ENCODE measurements around the gene PPA1.
"Not testable (repeated sequence)": the region's sequence is repeated elsewhere in the genome, so short reads cannot be mapped to it uniquely, and the experiment has no call there.

PPA1 gene

GRCh38 chr10:70222340-70222794 lies 10.9 kb downstream of the PPA1 start:
- no peak for DNase-seq (ENCODE audit: low read depth in 2 of 2, low spot score in 1 of 2)

GRCh38 chr10:70221030-70221429 lies 12.2 kb downstream of the PPA1 start:
- DNase-seq (ENCODE audit: low read depth in 2 of 2, low spot score in 1 of 2), result no peak

- no peak for DNase-seq (ENCODE audit: low read depth in 2 of 2, low spot score in 1 of 2)
These were observed 20.4 kb downstream of the PPA1 start for GRCh38 chr10:70212879-70213278.

GRCh38 chr10:70212277-70212676 lies 21.0 kb downstream of the PPA1 start:
- no peak for DNase-seq (ENCODE audit: low read depth in 2 of 2, low spot score in 1 of 2)

GRCh38 chr10:70206762-70207161 lies 26.5 kb downstream of the PPA1 start:
- no peak for DNase-seq (ENCODE audit: low read depth in 2 of 2, low spot score in 1 of 2)

- no peak for DNase-seq (ENCODE audit: low read depth in 2 of 2, low spot score in 1 of 2)
These were observed 32.1 kb downstream of the PPA1 start for GRCh38 chr10:70201105-70201504.

GRCh38 chr10:70198696-70199466 lies 34.3 kb downstream of the PPA1 start:
- no peak for DNase-seq (ENCODE audit: low read depth in 2 of 2, low spot score in 1 of 2)

GRCh38 chr10:70197235-70197945 lies 35.8 kb downstream of the PPA1 start:
- no peak for DNase-seq (ENCODE audit: low read depth in 2 of 2, low spot score in 1 of 2)

GRCh38 chr10:70193391-70193844 lies 39.8 kb downstream of the PPA1 start:
- DNase-seq (ENCODE audit: low read depth in 2 of 2, low spot score in 1 of 2), result no peak

- no peak for DNase-seq (ENCODE audit: low read depth in 2 of 2, low spot score in 1 of 2)
These were observed 40.8 kb downstream of the PPA1 start for GRCh38 chr10:70192326-70192968.

GRCh38 chr10:70191972-70192305 lies 41.3 kb downstream of the PPA1 start:
- no peak for DNase-seq (ENCODE audit: low read depth in 2 of 2, low spot score in 1 of 2)

GRCh38 chr10:70191161-70191971 lies 41.9 kb downstream of the PPA1 start:
- DNase-seq (ENCODE audit: low read depth in 2 of 2, low spot score in 1 of 2), result no peak

GRCh38 chr10:70190581-70190980 lies 42.6 kb downstream of the PPA1 start:
- DNase-seq (ENCODE audit: low read depth in 2 of 2, low spot score in 1 of 2), result no peak

GRCh38 chr10:70190102-70190501 lies 43.1 kb downstream of the PPA1 start:
- DNase-seq (ENCODE audit: low read depth in 2 of 2, low spot score in 1 of 2), result no peak

GRCh38 chr10:70188768-70189167 lies 44.5 kb downstream of the PPA1 start:
- DNase-seq (ENCODE audit: low read depth in 2 of 2, low spot score in 1 of 2), result no peak

GRCh38 chr10:70186571-70186970 lies 46.7 kb downstream of the PPA1 start:
- no peak for DNase-seq (ENCODE audit: low read depth in 2 of 2, low spot score in 1 of 2)

GRCh38 chr10:70186090-70186489 lies 47.1 kb downstream of the PPA1 start:
- no peak for DNase-seq (ENCODE audit: low read depth in 2 of 2, low spot score in 1 of 2)

- no peak for DNase-seq (ENCODE audit: low read depth in 2 of 2, low spot score in 1 of 2)
These were observed 49.9 kb downstream of the PPA1 start for GRCh38 chr10:70183304-70183703.

- DNase-seq (ENCODE audit: low read depth in 2 of 2, low spot score in 1 of 2), result not testable (repeated sequence)
These were observed 54.0 kb downstream of the PPA1 start for GRCh38 chr10:70179209-70179608.

GRCh38 chr10:70178139-70178725 lies 55.0 kb downstream of the PPA1 start:
- DNase-seq (ENCODE audit: low read depth in 2 of 2, low spot score in 1 of 2), result no peak

GRCh38 chr10:70176441-70176840 lies 56.8 kb downstream of the PPA1 start:
- DNase-seq (ENCODE audit: low read depth in 2 of 2, low spot score in 1 of 2), result no peak

Data from stimulated activated CD8-positive, alpha-beta memory T cell treated with anti-CD3 and anti-CD28 coated beads, Interleukin-4, amount 100 ng/mL, for 4 hours (primary cell).